ENCODE data around the gene ARID4B.
"Not testable (repeated sequence)": the region's sequence is repeated elsewhere in the genome, so short reads cannot be mapped to it uniquely, and the experiment has no call there.

ARID4B gene

DNA sequence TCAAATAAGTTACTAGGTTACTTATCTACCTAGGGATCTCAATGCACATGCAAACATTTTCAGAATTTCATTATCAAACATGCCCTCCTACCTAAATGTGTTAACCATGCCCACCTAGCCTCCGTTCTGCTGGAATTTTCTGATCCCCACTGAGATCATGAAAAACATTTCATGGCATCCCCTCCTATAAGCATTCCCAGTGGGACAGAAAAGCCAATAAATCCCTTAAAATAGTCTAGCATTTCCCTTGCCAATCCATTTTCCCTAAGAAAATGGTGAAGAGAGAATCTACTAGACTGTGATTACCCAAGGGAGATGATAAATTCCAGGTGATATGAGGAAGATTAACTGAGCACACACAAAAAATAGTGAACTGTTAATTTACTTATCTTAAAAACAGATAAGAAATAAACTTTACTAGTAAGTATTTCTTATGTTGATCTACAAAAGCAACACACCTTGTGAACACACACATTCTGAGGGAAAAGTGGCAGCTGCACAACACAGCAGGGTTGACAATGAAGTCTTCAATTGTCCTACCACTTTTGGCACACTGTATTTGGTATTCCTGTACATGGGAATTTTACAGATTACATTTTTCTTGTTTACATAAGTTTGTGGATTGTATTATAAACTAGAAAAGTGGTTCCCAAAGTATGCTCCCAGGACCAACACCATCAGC is 49.6 kb downstream of the ARID4B start:
- H3K27ac ChIP-seq: no peak overlapping the region
- TF ChIP-seq, protein P1, sequence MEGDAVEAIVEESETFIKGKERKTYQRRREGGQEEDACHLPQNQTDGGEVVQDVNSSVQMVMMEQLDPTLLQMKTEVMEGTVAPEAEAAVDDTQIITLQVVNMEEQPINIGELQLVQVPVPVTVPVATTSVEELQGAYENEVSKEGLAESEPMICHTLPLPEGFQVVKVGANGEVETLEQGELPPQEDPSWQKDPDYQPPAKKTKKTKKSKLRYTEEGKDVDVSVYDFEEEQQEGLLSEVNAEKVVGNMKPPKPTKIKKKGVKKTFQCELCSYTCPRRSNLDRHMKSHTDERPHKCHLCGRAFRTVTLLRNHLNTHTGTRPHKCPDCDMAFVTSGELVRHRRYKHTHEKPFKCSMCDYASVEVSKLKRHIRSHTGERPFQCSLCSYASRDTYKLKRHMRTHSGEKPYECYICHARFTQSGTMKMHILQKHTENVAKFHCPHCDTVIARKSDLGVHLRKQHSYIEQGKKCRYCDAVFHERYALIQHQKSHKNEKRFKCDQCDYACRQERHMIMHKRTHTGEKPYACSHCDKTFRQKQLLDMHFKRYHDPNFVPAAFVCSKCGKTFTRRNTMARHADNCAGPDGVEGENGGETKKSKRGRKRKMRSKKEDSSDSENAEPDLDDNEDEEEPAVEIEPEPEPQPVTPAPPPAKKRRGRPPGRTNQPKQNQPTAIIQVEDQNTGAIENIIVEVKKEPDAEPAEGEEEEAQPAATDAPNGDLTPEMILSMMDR (IDR thresholded peaks at IDR 0.05): no peak
- TF ChIP-seq ZFX (IDR thresholded peaks at IDR 0.05; ENCODE audit: borderline replicate concordance): no peak

DNA sequence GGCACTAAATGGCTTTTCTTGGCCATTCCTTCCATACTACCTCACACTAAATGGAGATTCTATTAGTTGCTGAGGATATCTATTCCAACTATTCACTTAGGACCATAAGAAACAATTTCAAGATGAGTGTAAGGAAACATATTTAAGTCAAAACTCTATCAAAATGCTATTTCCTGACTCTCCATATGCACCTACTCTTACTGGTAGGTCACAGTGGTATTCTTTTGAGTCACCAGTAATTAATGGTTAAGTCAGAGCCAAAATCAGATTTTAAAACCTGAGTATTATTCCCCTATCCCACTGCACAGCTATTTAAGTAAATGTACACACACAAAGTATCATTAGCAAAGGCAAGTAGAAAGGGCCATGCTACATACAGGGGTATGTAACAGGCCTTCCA is 50.3 kb downstream of the ARID4B start:
- H3K27ac ChIP-seq: no peak overlapping the region
- TF ChIP-seq ZFX (IDR thresholded peaks at IDR 0.05; ENCODE audit: borderline replicate concordance): no peak
- TF ChIP-seq, protein P1 (IDR thresholded peaks at IDR 0.05): no peak

DNA sequence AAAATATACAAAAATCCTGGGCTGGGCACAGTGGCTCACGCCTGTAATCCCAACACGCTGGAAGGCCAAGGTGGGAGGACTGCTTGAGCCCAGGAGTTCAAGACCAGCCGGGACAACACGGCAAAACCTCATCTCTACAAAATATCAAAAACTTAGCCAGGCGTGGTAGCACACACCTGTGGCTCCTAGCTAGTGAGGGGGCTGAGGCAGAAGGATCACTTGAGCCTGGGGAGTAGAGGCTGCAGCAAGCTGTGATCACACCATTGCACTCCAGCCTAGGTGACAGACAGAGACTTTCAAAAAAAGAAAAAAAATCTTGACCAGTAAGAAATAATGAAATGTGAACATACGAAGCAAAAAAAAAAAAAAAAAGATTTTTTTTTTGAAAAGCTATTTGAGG is 52.1 kb downstream of the ARID4B start:
- no peak overlapping the region for H3K27ac ChIP-seq
- TF ChIP-seq ZFX (IDR thresholded peaks at IDR 0.05; ENCODE audit: borderline replicate concordance): no peak
- TF ChIP-seq, protein P1 (IDR thresholded peaks at IDR 0.05): no peak

DNA sequence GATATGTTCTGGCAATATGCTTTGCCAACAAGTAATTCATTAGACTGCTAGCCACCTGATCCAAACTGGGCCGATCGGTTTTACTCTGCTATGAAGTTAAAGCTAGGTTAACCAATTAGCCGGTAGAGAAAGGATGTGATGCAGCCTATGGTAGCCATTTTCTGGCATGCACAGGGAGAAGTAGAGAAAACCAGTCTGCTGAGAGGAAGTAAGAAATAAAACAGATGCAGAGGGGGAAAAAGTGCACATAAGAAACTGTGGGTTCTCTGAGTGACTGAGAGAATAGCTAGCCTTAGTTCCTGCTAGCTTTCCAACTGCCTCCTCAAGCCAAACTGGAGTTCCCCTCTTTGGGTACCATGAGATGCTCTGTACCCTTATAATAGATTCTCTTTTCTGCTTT is 52.8 kb downstream of the ARID4B start:
- TF ChIP-seq ZFX (IDR thresholded peaks at IDR 0.05; ENCODE audit: borderline replicate concordance): no peak
- TF ChIP-seq, protein P1 (IDR thresholded peaks at IDR 0.05): no peak
- no peak overlapping the region for H3K27ac ChIP-seq

DNA sequence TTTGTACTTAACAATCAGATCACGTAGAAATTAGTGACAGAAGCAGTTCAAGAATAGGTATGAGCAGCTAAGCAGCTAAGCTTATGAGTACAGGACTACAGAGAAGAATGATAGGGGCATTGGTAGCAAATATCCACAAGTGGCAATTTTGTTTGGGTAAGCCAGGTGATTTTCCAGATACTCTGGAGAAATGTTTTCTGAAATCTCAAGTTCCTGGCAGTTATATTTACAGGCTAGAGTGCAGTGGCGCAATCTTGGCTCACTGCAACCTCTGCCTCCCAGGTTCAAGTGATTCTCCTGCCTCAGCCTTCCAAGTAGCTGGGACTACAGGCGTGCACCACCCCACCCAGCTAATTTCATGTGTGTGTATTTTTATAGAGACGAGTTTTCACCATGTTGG is 55.1 kb downstream of the ARID4B start:
- no peak for TF ChIP-seq ZFX (IDR thresholded peaks at IDR 0.05; ENCODE audit: borderline replicate concordance)
- TF ChIP-seq, protein P1 (IDR thresholded peaks at IDR 0.05): no peak
- H3K27ac ChIP-seq: no peak overlapping the region

DNA sequence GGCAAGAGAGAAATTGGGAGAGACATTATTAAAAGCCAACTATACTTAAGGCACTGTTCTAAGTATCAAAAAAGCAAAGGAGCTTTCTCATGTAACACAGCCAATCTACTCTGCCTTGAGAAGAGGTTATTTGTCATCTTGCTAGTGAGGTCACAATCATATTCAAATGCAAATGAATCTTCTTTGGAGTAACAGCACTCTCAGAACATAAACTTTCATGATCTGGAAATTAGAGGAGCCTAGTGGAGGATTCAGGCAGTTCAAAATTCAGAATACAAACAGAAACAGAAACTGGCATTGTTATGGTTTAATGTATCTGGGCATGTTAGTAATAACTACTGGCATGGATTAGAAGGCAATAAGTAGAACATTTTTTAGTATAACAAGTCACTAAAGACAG is 57.4 kb downstream of the ARID4B start:
- no peak overlapping the region for H3K27ac ChIP-seq
- TF ChIP-seq, protein P1 (IDR thresholded peaks at IDR 0.05): no peak
- no peak for TF ChIP-seq ZFX (IDR thresholded peaks at IDR 0.05; ENCODE audit: borderline replicate concordance)

DNA sequence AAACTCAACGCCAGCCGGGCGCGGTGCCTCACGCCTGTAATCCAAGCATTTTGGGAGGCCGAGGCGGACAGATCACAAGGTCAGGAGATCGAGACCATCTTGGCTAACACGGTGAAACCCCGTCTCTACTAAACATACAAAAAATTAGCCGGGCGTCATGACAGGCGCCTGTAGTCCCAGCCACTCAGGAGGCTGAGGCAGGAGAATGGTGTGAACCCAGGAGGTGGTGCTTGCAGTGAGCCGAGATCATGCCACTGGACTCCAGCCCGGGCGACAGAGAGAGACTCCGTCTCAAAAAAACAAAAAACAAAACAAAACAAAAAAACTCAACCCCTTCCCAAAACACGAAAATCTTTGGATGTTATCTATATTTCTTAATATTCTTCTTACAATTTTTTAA is 58.0 kb downstream of the ARID4B start:
- H3K27ac ChIP-seq: not testable (repeated sequence)
